C4-2B (cell line): ENCODE measurements around the gene CD34.

Source experiments
- ZFX ChIP-seq: fragments of 450-650 bp; IDR thresholded peaks from 2 replicates; pipeline ENCODE4 v1.6.1; 2017
- TF ChIP-seq, protein P1 (sequence below): fragments of 450-650 bp; conservative IDR thresholded peaks from 2 replicates; pipeline ENCODE4 v1.5.1; 2017; ENCODE audit warnings: mild to moderate bottlenecking

- TF ChIP-seq, protein P1, sequence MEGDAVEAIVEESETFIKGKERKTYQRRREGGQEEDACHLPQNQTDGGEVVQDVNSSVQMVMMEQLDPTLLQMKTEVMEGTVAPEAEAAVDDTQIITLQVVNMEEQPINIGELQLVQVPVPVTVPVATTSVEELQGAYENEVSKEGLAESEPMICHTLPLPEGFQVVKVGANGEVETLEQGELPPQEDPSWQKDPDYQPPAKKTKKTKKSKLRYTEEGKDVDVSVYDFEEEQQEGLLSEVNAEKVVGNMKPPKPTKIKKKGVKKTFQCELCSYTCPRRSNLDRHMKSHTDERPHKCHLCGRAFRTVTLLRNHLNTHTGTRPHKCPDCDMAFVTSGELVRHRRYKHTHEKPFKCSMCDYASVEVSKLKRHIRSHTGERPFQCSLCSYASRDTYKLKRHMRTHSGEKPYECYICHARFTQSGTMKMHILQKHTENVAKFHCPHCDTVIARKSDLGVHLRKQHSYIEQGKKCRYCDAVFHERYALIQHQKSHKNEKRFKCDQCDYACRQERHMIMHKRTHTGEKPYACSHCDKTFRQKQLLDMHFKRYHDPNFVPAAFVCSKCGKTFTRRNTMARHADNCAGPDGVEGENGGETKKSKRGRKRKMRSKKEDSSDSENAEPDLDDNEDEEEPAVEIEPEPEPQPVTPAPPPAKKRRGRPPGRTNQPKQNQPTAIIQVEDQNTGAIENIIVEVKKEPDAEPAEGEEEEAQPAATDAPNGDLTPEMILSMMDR = no peak
- no peak for TF ChIP-seq ZFX
Observed at GRCh38 chr1:207951652-207952051, 40.7 kb upstream of the CD34 start.
